DND-41 (cell line): ENCODE data around the gene TSPAN1.

Experiments
- ATAC-seq: fragments of 200-7000 bp; cut with Tn5 transposase; 3 replicates; pipeline ENCODE4 v1.9.1; 2021; ENCODE audit warnings: low read depth; ENCODE audit not compliant: insufficient read depth
- DNase-seq: peaks from one replicate; pipeline ENCODE4 v3.0.0-alpha.2; 2020
- H2AFZ ChIP-seq: 2 replicates; pipeline ENCODE4 v1.6.0; 2012; ENCODE audit warnings: low read depth, low read length
- H3K27ac ChIP-seq: 2 replicates; pipeline ENCODE4 v1.5.1; 2012; ENCODE audit warnings: low read length, inconsistent platforms
- H3K27me3 ChIP-seq: fragments of 200-600 bp; sonication (generic); 2 replicates; pipeline ENCODE4 v1.6.0; 2012; ENCODE audit warnings: low read length, mild to moderate bottlenecking, inconsistent platforms; ENCODE audit not compliant: insufficient read depth, poor library complexity
- H3K36me3 ChIP-seq: 2 replicates; pipeline ENCODE4 v1.5.1; 2012; ENCODE audit warnings: low read length, inconsistent platforms; ENCODE audit not compliant: insufficient read depth
- H3K4me1 ChIP-seq: 2 replicates; pipeline ENCODE4 v1.5.1; 2012; ENCODE audit warnings: mild to moderate bottlenecking, low read length; ENCODE audit not compliant: insufficient read depth
- H3K4me2 ChIP-seq: 2 replicates; pipeline ENCODE4 v1.6.0; 2012; ENCODE audit warnings: mild to moderate bottlenecking, moderate library complexity, low read length, inconsistent platforms; ENCODE audit not compliant: insufficient read depth
- H3K4me3 ChIP-seq, 2 experiments: fragments of 200-600 bp in 1 of 2; shearing (Covaris generic) in 1 of 2; 2 replicates each; pipeline ENCODE4 v1.5.1; 2012 to 2016; ENCODE audit warnings: inconsistent platforms in 2 of 2, low read length in 2 of 2, mild to moderate bottlenecking in 2 of 2, low read depth in 1 of 2, moderate library complexity in 1 of 2
- H3K79me2 ChIP-seq: 2 replicates; pipeline ENCODE4 v1.6.0; 2012; ENCODE audit warnings: low read length, inconsistent platforms; ENCODE audit not compliant: insufficient read depth
- H3K9ac ChIP-seq: 2 replicates; pipeline ENCODE4 v1.6.0; 2012; ENCODE audit warnings: low read depth, mild to moderate bottlenecking, inconsistent platforms, low read length, moderate library complexity
- H3K9me3 ChIP-seq: 2 replicates; pipeline ENCODE4 v1.5.1; 2012; ENCODE audit warnings: low read length, moderate library complexity, mild to moderate bottlenecking, inconsistent platforms; ENCODE audit not compliant: insufficient read depth, severe bottlenecking
- H4K20me1 ChIP-seq: 2 replicates; pipeline ENCODE4 v1.6.0; 2012; ENCODE audit warnings: low read length; ENCODE audit not compliant: insufficient read depth
- CTCF ChIP-seq: IDR thresholded peaks from 2 replicates; pipeline ENCODE4 v1.5.1; 2012; ENCODE audit warnings: borderline replicate concordance, low read length, moderate library complexity, mild to moderate bottlenecking; ENCODE audit not compliant: poor library complexity, severe bottlenecking; ENCODE audit errors: extremely low read depth
- EZH2 ChIP-seq: IDR thresholded peaks from 3 replicates; pipeline ENCODE4 v1.6.1; 2012; ENCODE audit warnings: borderline replicate concordance, low read depth, mild to moderate bottlenecking, moderate library complexity, low read length, inconsistent platforms; ENCODE audit not compliant: severe bottlenecking

TSPAN1 gene

DNA sequence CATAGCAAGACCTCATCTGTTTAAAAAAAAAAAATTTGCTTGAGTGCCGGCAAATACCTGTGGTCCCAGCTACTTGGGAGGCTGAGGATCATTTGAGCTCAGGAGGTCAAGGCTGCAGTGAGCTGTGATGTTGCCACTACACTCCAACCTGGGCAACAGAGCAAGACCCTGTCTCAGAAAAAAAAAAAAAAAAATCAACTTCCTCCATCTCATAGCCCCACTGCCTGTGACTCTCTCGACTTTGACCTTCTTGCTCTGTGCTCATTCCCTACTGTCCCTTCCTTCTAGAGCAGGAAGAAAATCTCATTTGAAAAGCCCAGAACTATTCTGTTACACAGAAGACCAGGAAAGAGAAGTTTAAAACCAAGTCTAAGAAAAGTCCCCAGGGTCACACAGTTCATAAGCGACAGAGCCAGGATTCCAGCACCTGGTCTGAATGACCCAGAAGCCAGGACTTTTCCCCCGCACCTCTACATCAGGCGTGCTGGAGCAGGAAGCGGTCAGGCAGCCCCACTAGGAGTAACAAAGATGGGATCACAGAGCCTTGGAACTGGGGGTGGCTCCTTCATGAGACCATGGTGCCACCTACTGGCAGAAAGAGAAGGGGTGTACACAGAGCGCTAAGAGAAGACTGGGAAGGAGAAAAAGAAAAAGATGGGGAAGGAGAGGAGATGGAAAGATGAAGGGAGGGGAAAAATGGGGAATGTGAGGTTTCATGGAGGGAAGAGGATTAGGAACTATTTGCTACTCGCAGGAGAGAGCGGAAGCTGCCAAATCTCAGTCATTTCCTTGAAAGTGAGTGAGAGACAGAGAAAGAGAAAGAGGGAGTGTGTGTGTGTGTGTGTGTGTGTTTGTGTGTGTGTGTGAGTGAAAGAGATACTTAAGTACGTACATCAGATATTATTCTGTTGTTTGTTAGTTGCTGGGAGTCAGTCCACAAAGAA lies 4.5 kb downstream of the TSPAN1 start:
- Histone ChIP-seq H3K27me3 (no peaks in the 10 kb centered on the region), H3K4me3 (no peak overlapping the region), H3K79me2 (no peaks in the 10 kb centered on the region), H3K9me3 (no peaks in the 10 kb centered on the region), H3K36me3 (no peaks in the 10 kb centered on the region), H3K4me1 (peaks cover 16% of the 10 kb centered on the region), H2AFZ (peak overlapping the region; percentile 60), H3K9ac (no peak overlapping the region), H3K27ac (no peak overlapping the region), H3K4me2 (peak overlapping the region; percentile 52), H4K20me1 (no peaks in the 10 kb centered on the region)
- ATAC-seq (peak; percentile 93), DNase-seq (peak; percentile 82)
- no peak for TF ChIP-seq EZH2
- peak; percentile 99 for TF ChIP-seq CTCF

DNA sequence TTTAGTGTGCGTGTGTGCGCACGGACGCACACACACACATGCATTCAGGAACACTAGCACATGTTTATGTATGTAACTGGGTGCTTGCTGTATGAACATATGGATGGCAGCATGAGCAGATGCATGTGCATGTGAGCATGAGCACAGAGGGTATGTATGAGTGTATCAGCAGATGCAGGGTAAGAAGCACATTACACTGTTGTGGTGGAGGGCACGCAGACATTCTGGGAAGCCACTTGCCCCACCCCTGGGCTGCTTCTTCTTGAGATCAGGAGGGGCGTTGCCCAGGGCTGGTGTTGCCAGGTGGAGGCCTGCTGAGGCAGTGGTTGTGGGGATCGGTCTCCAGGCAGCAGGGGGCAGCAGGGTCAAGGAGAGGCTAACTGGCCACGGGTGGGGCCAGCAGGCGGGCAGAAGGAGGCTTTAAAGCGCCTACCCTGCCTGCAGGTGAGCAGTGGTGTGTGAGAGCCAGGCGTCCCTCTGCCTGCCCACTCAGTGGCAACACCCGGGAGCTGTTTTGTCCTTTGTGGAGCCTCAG lies 5.3 kb downstream of the TSPAN1 start:
- DNase-seq = no peak
- H3K27me3 ChIP-seq = no peaks in the 10 kb centered on the region
- H3K9ac ChIP-seq = no peak overlapping the region
- H3K27ac ChIP-seq = no peak overlapping the region
- no peaks in the 10 kb centered on the region for H4K20me1 ChIP-seq
- H3K4me2 ChIP-seq = no peak overlapping the region
- H3K79me2 ChIP-seq = no peaks in the 10 kb centered on the region
- H3K36me3 ChIP-seq = no peaks in the 10 kb centered on the region
- H3K9me3 ChIP-seq = no peaks in the 10 kb centered on the region
- no peak overlapping the region for H3K4me3 ChIP-seq
- peaks cover 16% of the 10 kb centered on the region for H3K4me1 ChIP-seq
- H2AFZ ChIP-seq = no peak overlapping the region
- ATAC-seq = no peak
- TF ChIP-seq EZH2 (no peak), CTCF (no peak)

DNA sequence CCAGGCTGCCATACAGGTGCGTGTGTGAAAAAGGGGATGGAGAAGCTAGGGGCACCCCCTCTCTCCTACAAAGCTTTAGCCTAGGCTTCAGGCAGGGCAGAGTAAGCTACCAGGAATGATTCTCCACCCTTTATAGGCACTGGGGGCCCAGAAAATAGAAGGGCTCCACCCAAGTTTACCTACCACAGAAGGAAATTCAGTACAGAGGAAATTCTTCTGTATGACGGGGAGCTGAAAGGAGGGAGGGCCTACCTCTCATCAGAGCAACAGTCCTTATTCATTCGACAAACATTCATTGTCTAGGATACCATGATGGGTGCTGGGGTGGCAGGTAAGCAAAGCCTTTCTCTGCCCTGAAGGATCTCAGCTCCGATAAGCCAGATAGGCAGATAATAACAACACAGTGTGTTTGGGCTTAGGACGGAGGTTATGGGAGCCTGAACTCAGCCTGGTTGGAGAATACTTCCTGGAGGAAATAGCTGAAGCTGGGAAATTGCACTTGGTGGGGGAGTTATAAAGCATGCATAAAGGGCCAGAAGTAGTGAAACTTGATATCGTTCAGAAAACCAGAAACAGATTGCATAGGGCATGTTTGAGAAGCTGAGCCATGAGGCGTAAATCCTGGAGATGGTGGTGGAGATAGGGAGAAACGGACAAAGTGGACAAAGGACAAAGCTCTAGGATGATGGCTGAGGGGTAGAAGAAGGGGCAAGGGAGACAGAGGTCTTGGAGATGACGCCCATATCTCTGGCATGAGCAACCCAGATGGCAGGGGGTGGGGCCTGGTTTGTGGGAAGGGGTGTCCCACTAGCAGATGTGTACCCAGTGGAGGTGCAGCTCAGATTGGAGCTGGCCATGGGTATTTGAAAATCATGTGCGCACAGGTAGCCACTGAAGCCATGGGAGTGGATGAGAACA lies 6.7 kb downstream of the TSPAN1 start:
- Histone ChIP-seq H3K27ac (no peak overlapping the region), H3K4me2 (no peak overlapping the region), H3K4me3 (no peak overlapping the region), H3K9ac (no peak overlapping the region), H3K36me3 (no peaks in the 10 kb centered on the region), H2AFZ (no peak overlapping the region), H3K9me3 (no peaks in the 10 kb centered on the region), H3K4me1 (peaks cover 16% of the 10 kb centered on the region), H4K20me1 (no peaks in the 10 kb centered on the region), H3K79me2 (no peaks in the 10 kb centered on the region), H3K27me3 (no peaks in the 10 kb centered on the region)
- peak; percentile 47 for ATAC-seq
- no peak for TF ChIP-seq CTCF
- TF ChIP-seq EZH2 = no peak
- peak; percentile 67 for DNase-seq
